CD4-positive, alpha-beta T cell treated with Interferon alpha-2 for 1 hour (primary cell): ENCODE results near the gene PKD1.

Experiments
- DNase-seq, 2 donors: peaks; one replicate each; pipeline ENCODE4 v3.0.0-alpha.2; 2020 to 2022

PKD1 gene

DNA sequence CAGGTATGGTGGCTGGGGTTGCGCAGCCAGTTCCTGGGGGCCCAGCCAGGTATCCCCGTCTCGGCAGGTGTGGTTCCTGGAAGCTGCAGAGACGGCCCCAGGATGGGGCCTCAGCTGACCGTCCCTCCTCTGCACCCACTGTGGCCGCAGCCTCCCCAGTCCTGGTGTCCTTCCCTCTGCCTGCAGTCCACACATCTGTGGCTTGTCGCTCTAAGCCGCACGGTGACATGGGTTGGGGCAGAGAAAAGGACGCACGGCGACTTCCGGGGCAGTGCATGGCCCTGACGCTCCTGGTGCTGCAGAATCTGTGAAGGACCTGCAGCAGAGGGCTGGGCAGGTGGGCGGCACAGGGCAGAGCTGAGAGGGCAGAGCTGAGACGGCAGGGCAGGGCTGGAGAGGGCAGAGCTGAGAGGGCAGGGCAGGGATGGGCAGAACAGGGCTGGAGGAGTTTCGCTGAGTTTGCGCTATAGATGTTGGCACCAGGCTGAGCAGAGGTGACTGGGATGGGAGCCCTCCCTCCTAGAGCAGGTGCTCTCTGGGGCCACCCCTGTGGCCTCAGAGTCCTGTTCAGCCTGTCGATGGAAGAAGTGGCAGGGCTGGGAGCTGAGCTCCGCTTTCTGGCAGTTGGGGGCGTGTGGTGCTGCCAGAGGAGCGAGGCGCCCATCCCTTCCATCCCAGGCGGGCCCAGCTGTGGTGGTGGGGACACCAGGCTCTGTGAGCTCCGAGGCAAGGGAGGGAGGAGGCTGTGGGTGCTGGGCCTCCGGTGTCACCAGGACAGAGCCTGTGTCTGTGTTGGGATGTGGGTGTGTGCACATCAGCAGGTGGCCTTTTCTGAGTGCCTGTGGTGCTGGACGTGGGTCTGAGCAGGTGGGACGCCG lies 64.9 kb downstream of the PKD1 start:
- no peak for DNase-seq

DNA sequence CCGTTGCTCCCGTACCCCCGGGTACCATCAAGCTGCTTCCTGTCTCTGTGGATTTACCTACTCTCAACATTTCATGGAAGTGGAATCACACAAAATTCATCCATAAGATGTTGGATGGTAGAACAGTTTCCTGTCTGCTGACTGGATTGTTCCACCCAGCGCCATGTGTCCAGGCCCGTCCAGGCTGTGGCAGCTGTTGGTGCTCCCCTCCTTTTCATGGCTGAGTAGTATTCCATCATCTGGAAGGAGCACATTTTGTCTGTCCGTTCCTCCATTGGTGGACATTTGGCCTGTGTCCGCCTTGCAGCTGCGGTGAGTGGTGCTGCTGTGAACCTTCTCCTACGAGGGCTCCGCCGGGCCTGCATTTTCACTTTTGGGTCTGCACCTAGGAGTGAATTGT lies 69.6 kb downstream of the PKD1 start:
- no peak for DNase-seq

DNA sequence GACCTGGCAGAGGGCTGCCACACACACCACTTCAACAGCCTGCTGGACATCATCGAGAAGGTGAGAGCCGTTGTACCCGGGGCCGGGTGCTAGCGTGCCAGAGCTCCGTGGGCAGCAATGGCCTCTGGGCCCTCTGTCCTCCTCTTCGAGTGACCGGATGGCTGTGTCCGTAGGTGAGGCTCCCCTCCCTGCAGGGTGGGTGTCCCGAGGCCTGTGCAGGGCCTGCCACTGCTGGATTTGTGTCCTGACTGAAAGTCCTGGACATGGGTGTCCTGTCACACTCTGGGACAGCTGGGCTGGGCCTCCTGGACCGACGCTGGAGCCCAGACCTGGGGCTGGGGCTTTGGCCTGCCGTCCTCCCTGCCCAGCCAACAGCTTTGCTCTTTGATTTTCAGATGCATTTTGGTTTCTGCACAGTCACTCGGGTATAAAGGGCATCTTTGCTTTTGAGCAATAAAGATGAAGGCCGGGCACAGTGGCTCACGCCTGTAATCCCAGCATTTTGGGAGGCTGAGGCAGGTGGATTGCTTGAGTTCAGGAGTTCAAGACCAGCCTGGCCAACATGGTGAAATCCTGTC lies 71.2 kb downstream of the PKD1 start:
- no peak for DNase-seq

DNA sequence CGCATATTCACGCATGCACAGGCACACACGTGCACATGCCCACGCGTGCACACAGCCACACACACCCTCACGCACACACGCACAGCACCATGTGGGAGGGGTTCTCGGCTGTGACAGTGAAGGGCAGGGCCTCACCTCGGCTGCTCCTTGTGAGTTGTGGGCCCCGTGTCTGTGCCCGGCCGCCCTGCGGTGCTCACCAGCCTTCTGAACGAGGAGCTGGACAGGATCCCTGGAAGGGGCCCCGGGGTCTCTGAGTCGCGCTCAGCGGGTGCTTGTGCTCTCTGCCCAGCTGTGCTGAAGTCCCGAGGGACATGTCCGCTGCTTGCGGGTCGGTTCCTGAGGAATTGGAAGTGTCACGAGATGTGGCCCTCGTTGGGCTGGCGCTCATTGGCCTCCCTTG lies 71.8 kb downstream of the PKD1 start:
- DNase-seq: no peak

DNA sequence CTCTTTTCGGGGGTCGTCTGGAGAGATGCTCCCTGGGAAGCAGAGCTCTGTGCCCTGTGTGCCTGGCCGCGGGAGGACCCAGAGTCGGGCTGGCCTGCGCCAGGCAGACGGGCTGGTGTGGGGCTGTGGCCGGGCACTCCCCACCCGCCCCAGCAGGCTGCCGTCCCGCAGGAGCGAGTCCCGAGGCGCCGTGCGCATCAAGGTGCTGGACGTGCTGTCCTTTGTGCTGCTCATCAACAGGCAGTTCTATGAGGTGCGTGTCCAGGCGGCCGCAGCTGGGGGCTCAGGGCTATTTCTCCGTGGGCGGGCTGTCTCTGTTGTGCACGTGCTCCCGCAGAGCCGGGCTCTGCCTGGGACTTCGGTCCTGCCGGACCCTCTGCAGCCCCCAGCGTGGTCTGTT lies 72.9 kb downstream of the PKD1 start:
- DNase-seq: no peak

DNA sequence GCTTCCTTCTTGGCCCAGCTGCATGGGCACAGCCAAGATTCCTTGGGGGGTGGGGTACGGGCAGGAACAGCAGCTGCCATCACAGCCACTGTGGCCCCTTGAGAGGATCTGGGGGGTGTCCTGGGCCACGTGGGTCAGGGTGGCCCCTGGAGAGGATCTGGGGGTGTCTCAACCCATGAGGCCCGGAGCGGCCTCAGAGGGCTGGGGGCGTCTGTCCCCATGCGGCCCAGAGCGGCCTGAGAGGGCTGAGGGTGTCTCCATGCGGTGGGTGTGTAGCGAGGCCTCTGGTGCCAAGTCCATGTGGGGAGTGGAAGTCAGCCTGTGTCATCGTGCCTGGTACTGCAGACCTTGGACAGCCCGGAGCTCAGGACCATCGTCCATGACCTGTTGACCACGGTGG lies 74.2 kb downstream of the PKD1 start:
- no peak for DNase-seq

DNA sequence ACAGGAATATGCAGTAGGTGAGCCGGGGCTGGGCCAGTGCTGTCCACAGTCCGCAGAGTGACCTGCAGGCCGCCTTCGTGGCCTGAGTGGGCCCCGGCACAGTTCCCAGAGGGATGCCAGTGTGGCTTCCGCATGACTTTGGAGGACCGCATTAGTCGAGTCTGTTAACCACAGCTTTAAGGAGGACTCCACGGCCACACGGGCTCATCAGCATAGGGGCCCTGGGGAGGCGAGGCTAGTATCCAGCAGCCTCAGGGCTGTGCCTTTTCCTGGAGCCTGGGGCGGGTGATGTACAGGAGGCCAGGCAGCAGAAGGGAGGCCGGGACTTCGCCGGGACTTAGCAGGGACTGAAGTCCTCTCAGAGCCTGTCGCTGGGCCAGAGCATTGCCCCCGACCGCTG lies 74.7 kb downstream of the PKD1 start:
- DNase-seq: no peak

DNA sequence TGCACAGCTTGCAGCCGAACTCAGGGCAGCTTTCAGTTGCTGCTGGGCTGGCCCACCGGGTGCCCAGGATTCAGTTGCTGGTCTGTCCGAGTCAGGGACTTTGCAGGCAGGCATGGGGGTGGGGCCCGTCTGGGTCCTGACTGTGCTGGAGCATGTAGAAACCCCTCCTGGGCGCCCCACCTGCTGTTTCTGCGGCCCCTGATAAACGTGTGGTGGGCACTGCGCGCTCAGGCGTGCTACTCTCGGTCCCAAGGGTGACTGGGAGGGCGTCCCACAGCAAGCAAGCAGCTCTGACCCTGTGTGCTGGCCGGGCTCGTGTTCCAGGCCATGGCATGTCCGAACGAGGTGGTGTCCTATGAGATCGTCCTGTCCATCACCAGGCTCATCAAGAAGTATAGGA lies 75.4 kb downstream of the PKD1 start:
- DNase-seq: no peak

DNA sequence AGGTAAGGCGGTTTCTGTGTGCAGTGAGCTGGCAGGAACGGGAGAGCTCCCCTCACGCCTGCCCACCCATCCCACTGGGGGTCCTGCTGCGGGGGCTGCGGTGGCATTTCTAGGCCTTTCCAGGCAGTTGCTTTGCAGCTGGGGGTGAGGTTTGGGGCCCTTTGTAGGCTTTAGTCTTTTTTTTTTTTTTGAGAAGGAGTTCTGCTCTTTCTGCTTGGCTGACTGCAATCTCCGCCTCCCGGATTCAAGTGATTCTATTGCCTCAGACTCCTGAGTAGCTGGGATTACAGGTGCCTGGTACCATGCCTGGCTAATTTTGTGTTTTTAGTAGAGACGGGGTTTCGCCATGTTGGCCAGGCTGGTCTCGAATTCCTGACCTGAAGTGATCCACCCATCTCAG lies 76.8 kb downstream of the PKD1 start:
- no peak for DNase-seq

DNA sequence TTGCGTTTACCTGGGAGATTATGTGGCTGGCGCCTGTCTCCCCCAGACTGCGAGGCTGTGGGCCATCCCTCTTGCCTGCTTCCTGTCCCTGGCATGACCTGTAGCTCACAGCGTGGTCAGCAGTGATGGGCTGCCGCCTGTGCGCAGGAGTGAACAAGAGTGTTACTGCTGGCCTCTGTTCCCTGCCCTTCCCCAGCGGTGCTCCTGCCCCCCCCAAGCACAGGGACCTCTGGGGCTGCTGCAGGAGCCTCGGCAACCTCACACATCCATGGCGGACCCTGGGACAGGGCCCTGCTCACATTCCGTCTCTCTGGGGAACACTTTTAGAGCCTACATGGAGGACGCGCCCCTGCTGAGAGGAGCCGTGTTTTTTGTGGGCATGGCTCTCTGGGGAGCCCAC lies 77.3 kb downstream of the PKD1 start:
- DNase-seq: no peak

DNA sequence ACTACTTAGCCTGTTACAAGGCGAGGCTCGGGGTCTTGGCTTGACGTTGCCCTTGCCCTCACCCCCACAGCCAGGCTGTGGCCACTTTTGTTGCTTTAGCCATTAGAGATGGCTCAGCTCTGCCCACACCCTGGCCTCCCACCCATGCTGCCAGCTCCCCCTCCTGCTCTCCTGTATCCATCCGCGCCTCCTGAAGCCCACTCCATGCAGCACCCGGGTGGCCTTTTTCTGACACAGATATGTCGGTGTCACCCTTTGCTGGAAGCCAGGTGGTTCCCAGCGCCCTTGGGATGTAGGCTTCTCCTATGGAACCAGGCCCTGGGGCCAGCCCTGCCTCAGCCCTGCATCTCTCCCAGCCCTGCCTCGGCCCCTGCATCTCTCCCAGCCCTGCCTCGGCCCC lies 78.3 kb downstream of the PKD1 start:
- no peak for DNase-seq

DNA sequence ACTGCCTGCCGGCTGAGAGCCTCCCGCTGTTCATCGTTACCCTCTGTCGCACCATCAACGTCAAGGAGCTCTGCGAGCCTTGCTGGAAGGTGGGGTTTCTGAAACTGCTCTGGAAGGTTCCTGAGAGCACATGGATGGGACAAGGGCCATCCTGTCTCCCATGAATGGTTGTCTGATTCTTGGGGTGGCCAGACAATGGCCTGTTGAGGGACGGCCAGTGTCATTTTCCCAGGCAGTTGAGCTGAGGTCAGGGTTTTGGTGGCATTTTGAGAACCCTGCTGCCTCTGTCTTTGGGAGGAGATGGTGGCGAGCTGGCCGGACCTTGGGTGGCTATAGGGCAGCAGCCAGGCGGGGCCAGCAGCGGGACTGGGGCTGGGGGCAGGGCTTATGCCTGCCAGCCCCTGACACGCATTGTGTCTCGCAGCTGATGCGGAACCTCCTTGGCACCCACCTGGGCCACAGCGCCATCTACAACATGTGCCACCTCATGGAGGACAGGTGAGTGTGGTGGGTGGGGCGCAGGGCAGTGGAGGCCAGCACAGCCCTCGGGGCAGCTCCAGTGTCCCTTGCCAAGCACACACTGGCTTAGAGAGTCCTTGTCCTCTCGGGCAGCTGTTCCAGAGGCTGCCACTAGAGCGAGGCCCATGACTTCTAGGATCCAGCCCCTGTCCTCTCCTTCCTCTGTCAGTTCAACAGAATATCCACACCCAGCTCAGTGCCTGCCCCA lies 78.9 kb downstream of the PKD1 start:
- DNase-seq: no peak

DNA sequence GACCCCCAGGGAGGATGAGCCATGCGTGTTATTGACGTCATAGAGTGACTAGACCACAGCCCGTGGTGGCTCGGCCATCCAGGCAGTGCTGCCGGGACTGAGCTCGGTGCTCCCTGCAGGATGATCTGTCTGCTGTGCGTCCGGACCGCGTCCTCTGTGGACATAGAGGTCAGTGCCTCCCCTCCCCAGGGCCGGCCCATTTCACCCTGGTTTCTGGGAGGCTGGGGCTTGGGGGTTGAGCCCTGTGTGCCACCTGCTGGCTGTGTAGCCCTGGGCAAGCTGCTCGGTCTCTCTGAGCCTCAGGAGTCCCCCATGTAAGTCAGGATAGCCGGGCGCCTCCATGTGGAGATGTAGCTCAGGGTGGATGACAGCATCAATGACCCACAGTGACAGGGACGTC lies 79.6 kb downstream of the PKD1 start:
- DNase-seq: no peak

DNA sequence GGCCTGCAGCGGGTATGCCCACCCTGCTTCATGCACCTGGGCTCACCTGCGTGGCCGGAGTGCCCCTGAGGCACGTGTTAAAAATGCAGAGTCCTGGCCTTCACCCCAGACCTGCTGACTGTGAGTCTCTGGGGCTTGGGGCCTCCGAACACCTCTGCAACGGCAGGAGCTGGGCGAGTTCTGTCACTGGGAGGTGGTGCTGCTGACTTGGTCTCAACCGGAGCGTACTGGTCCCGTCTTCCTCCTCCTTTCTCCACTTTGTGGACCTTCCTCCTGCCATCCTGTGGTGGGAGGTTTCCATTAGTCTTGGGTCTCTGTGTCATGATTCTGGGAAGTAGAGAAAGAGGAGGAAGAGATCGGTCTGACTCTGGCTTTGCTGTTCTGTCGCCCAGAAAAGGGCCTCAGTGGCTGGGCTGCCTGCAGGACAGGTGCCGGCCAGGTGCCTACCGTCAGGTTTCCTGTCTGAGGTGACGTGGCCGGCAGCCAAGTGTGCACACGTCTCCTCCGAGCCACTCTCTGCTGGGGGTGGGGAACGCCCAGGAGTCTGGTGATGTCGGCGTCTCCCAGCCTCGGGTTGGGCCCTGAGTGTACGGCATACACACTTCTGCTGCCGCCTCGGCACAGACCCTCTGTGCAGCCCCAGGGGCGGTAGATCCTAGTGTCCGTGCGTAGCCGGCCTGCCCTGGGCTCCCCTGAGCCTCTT lies 81.0 kb downstream of the PKD1 start:
- no peak for DNase-seq

DNA sequence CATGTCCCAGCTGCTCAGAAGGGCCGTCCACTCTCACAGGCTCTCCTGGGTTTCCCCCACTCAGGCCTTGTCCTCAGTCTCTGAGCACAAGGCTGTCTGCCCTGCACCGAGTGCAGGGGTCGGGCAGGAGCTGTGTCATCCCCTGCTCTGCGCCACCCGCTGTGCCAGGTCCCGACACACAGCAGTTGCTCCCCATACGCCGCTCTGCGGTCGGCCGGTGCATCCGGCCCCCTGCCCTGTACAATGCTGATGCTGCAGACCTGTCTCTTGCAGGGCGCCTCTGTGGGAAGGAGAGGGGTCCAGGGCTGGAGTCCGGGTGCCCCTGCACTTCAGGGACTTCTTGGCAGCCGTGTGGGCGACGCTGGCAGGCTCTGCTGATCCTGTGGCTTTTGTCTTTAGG lies 81.8 kb downstream of the PKD1 start:
- no peak for DNase-seq

DNA sequence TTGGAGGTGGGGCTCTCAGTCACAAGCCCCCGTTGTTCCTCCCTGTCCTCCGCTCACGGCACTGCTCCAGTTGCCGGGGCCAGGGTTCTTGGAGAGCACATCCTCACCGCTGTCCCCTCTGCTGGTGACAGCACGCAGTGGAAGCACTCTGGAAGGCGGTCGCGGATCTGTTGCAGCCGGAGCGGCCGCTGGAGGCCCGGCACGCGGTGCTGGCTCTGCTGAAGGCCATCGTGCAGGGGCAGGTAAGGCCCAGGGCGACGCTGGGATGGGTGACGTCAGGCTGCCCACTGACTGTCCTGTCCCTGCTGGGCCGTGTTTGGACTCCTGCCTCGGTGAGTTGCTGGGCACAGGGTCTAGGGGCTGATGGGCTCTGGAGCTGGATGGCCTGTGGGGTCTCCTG lies 82.5 kb downstream of the PKD1 start:
- no peak for DNase-seq

DNA sequence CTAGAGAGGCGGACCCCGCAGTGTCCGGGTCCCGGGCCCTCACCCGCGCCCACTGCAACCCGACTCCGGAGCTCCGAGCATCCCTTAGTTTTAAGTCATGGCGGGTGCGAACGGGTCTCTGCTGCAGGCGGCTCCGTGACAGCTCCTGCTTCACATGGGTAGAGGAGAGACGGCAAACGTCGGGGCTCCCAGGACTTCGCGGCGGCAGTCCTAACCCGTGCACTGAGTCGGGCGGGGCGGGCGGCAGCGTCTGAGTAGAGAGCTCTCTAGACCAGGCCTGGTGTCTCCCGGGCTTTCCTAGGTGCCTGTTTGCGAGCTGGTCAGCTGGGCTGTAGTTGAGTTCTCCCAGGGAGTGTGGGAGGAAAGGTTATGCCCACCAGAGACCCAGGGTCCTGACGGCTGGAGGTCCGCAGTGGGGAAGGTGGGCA lies 87.6 kb downstream of the PKD1 start:
- no peak for DNase-seq

DNA sequence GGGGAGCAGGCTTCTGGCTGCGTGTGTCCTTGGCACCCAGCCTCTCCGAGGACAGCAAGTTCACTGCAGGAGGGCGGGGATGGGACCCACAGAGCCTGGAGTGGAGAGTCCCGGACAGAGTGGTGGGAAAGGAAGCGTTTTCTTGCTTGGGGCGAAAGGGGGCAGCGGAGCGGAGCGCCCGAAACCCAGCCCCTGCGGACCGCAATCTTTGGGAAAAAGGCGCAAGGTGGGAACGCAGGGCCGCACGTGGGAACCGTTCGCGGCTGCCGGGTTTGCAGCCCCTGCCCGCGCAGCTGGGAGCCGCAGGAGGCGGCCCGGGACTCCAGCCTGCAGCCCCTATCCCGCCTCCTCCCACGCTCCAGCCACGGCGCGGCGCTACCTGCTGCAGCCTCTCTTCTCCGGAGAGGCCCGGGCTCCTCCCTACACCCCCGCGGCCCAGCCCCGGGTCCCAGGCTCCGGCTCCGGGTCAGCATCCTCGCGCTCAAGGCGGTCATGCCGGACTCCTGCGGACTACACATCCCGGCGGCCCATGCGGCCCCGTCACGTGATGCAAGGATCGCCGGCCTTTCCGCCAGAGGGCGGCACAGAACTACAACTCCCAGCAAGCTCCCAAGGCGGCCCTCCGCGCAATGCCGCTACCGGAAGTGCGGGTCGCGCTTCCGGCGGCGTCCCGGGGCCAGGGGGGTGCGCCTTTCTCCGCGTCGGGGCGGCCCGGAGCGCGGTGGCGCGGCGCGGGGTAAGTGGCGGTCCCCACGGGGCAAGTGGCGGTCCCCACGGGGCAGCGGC lies 88.2 kb downstream of the PKD1 start, which contains the start of the genes NTHL1 and TSC2:
NTHL1 (minus strand) TSS at position 505 of the 786 bp plus-strand sequence; CDS start at position 494, 11 bp downstream.
TSC2 (plus strand) TSS at position 656 of the 786 bp plus-strand sequence. CDS start 631 bp downstream, outside the sequence.
- peak; percentile 93 to 94 for DNase-seq

DNA sequence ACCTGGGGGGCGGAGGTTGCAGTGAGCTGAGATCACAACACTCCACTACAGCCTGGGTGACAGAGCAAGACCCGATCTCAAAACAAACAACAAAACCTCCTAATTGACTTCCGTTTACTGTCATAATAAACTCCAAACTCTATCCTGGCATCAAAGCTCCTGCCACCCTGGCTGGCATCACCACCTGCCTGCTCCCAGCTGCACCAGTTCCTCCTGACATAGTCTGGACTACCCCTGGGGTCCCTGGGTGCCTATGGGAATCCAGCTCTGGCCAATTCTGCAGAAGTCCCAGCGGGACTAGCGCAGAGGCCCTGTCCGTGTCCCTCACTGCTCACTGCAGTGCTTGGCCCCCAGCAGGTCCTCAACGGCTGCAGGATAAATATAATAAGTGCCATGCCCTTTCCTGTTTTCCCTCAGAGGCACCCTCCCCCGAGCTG lies 88.8 kb downstream of the PKD1 start:
- no peak for DNase-seq

DNA sequence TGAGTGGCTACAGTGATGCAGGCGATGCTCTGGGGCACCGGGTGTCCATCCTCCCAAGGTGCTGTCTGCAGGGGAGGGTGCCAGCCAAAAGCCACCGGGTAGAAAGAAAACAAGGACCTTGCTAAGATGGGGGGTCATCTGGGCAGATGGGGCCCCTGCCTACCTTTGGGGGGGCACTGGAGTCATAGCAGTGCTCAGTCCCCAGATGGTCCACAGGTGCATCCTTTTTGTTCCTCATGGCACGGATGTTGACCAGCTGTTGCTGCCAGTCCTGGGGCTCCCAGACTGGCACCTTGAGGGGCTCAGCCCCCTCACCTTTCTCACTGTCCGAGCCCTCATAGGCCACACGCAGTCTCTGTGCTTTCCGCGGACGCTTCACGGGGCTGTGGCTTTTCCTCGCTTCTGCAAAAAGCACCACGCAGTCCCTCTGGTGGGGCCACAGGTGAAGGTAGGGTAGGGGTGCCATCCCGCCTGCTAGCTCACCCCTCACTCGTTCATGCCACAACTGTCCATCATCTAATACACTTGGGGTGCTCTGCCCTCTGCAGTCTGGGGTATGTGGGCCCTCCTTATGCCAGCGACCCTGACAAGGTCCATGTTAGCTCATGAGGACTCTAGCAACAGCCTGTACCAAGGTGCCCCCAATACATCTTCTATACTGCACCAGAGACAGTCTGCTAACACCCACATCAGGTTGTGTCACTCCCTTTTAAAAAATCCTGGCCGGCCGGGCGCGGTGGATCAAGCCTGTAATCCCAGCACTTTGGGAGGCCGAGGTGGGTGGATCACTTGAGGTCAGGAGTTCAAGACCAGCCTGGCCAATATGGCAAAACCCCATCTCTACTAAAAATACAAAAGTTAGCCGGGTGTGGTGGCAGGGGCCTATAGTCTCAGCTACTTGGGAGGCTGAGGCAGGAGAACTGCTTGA lies 89.5 kb downstream of the PKD1 start:
- DNase-seq: no peak

DNA sequence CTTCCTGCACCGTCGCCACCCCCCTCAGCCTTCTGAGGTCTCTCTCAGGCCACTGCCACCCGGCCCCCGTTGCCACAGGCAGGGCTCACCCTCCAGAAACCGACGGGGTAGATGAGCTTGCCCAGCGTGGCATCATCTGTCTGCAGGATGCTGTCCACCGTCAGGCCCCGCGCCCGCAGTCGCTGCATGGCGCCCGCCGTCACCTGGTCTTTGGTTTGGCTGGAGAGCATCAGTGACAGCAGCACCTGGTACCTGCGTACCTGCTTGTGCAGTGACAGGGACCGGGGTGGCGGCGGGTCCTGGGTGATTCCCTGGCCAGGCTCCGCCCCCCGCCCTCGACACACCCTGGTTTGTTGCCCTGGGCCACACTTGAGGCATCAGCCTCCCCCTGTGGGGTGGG lies 91.2 kb downstream of the PKD1 start:
- no peak for DNase-seq
